Astrocyte (in vitro differentiated cells and primary cell): ENCODE measurements around the gene MED22. TPM values are rescaled to one million over a fixed set of nuclear protein-coding genes. Genes with fewer than 3 reads are reported as not detected.
"Not testable (repeated sequence)": the region's sequence is repeated elsewhere in the genome, so short reads cannot be mapped to it uniquely, and the experiment has no call there.

Source experiments
- DNase-seq: peaks from one replicate; pipeline ENCODE4 v3.0.0-alpha.2; 2010; ENCODE audit warnings: low read depth
- FAIRE-seq: peaks from 2 replicates; lab custom pipeline; 2011; peaks lifted over from hg19 to GRCh38; lab: Jason Lieb, UNC
- H2AFZ ChIP-seq: 2 replicates; pipeline ENCODE4 v1.6.0; 2012; ENCODE audit warnings: low read depth, low read length, inconsistent platforms
- H3K27ac ChIP-seq: 2 replicates; pipeline ENCODE4 v1.5.1; 2011; ENCODE audit warnings: low read depth, low read length, inconsistent platforms
- H3K27me3 ChIP-seq: 2 replicates; pipeline ENCODE4 v1.6.0; 2011; ENCODE audit warnings: low read length, inconsistent platforms; ENCODE audit not compliant: insufficient read depth
- H3K36me3 ChIP-seq: 2 replicates; pipeline ENCODE4 v1.5.1; 2011; ENCODE audit warnings: low read length, inconsistent platforms; ENCODE audit not compliant: insufficient read depth
- H3K4me1 ChIP-seq: 2 replicates; pipeline ENCODE4 v1.5.1; 2011; ENCODE audit warnings: low read length, inconsistent platforms; ENCODE audit not compliant: insufficient read depth
- H3K4me2 ChIP-seq: 2 replicates; pipeline ENCODE4 v1.6.0; 2012; ENCODE audit warnings: low read length, inconsistent platforms
- H3K4me3 ChIP-seq: 2 replicates; pipeline ENCODE4 v1.5.1; 2011; ENCODE audit warnings: low read depth, mild to moderate bottlenecking, low read length, inconsistent platforms; ENCODE audit not compliant: insufficient read depth
- H3K79me2 ChIP-seq: 2 replicates; pipeline ENCODE4 v1.6.0; 2012; ENCODE audit warnings: mild to moderate bottlenecking, low read length, inconsistent platforms; ENCODE audit not compliant: insufficient read depth
- H3K9ac ChIP-seq: 2 replicates; pipeline ENCODE4 v1.6.0; 2012; ENCODE audit warnings: mild to moderate bottlenecking, low read length, inconsistent platforms
- H3K9me3 ChIP-seq: 2 replicates; pipeline ENCODE4 v1.5.1; 2012; ENCODE audit warnings: low read depth, mild to moderate bottlenecking, low read length, inconsistent platforms; ENCODE audit not compliant: insufficient read depth
- H4K20me1 ChIP-seq: 2 replicates; pipeline ENCODE4 v1.6.0; 2012; ENCODE audit warnings: low read length, inconsistent platforms; ENCODE audit not compliant: insufficient read depth
- H3K27ac Mint-ChIP-seq: one replicate; pipeline ENCODE4 v1.8.0; 2021; ENCODE audit warnings: mild to moderate bottlenecking, mixed read lengths; ENCODE audit not compliant: unreplicated experiment
- H3K27me3 Mint-ChIP-seq: one replicate; pipeline ENCODE4 v1.8.0; 2021; ENCODE audit warnings: low read depth, mixed read lengths; ENCODE audit not compliant: unreplicated experiment
- H3K36me3 Mint-ChIP-seq: one replicate; pipeline ENCODE4 v1.8.0; 2021; ENCODE audit warnings: low read depth, mixed read lengths; ENCODE audit not compliant: unreplicated experiment
- H3K4me1 Mint-ChIP-seq: one replicate; pipeline ENCODE4 v1.8.0; 2021; ENCODE audit warnings: low read depth, mixed read lengths; ENCODE audit not compliant: unreplicated experiment
- H3K4me3 Mint-ChIP-seq: one replicate; pipeline ENCODE4 v1.8.0; 2021; ENCODE audit warnings: mild to moderate bottlenecking, moderate library complexity, mixed read lengths; ENCODE audit not compliant: unreplicated experiment
- H3K9me3 Mint-ChIP-seq: one replicate; pipeline ENCODE4 v1.8.0; 2021; ENCODE audit warnings: mild to moderate bottlenecking, mixed read lengths; ENCODE audit not compliant: unreplicated experiment
- EZH2 ChIP-seq: IDR thresholded peaks from 2 replicates; pipeline ENCODE4 v1.6.1; 2012; ENCODE audit warnings: mild to moderate bottlenecking, low read length, inconsistent platforms; ENCODE audit not compliant: insufficient read depth
- total RNA-seq: library from RNA; stranded (reverse); gene quantifications from 2 replicates; pipeline ENCODE4 v1.2.1, GENCODE V29; 2021
- TF ChIP-seq, protein P1 (sequence below): IDR thresholded peaks from 2 replicates; pipeline ENCODE4 v1.5.1; 2011; ENCODE audit warnings: low read depth, mild to moderate bottlenecking, inconsistent platforms, low read length, moderate library complexity; ENCODE audit not compliant: insufficient read depth

MED22 gene
- total RNA-seq, 1 donor from 2014 or later: 28.8 TPM

DNA sequence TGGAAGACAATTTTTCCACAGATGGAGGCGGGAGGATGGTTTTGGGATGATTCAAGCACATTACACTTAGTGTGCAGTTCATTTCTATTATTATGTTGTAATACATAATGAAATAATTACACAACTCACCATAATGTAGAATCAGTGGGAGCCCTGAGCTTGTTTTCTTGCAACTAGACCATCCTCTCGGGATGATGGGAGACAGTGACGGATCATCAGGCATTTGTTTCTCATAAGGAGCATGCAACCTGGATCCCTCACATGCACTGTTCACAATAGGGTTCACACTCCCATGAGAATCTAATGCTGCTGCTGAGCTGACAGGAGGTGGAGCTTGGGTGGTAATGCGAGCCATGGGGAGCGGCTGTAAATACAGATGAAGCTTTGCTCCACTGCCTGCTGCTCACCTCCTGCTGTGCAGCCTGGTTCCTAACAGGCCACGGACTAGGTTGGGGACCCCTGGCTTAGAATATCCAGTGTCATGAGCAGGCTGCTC, 29.8 kb upstream of the MED22 start:
- TF ChIP-seq EZH2: no peak
- TF ChIP-seq, protein P1, sequence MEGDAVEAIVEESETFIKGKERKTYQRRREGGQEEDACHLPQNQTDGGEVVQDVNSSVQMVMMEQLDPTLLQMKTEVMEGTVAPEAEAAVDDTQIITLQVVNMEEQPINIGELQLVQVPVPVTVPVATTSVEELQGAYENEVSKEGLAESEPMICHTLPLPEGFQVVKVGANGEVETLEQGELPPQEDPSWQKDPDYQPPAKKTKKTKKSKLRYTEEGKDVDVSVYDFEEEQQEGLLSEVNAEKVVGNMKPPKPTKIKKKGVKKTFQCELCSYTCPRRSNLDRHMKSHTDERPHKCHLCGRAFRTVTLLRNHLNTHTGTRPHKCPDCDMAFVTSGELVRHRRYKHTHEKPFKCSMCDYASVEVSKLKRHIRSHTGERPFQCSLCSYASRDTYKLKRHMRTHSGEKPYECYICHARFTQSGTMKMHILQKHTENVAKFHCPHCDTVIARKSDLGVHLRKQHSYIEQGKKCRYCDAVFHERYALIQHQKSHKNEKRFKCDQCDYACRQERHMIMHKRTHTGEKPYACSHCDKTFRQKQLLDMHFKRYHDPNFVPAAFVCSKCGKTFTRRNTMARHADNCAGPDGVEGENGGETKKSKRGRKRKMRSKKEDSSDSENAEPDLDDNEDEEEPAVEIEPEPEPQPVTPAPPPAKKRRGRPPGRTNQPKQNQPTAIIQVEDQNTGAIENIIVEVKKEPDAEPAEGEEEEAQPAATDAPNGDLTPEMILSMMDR: no peak
- H3K27ac ChIP-seq: no peak overlapping the region
- Mint-ChIP-seq H3K27ac (no peak overlapping the region), H3K27me3 (no peaks in the 10 kb centered on the region), H3K9me3 (peaks cover 1% of the 10 kb centered on the region), H3K36me3 (peaks cover 1% of the 10 kb centered on the region), H3K4me3 (peak overlapping the region; percentile 76), H3K4me1 (peaks cover 8% of the 10 kb centered on the region)
- DNase-seq (no peak), FAIRE-seq (no peak)
- H2AFZ ChIP-seq: no peak overlapping the region
- peaks cover 26% of the 10 kb centered on the region for H4K20me1 ChIP-seq
- H3K9me3 ChIP-seq: no peaks in the 10 kb centered on the region
- H3K4me2 ChIP-seq: no peak overlapping the region
- peaks cover 31% of the 10 kb centered on the region for H3K79me2 ChIP-seq
- H3K4me1 ChIP-seq: peaks cover 11% of the 10 kb centered on the region
- H3K4me3 ChIP-seq: no peak overlapping the region
- no peaks in the 10 kb centered on the region for H3K27me3 ChIP-seq
- no peak overlapping the region for H3K9ac ChIP-seq
- H3K36me3 ChIP-seq: peaks cover 4% of the 10 kb centered on the region

DNA sequence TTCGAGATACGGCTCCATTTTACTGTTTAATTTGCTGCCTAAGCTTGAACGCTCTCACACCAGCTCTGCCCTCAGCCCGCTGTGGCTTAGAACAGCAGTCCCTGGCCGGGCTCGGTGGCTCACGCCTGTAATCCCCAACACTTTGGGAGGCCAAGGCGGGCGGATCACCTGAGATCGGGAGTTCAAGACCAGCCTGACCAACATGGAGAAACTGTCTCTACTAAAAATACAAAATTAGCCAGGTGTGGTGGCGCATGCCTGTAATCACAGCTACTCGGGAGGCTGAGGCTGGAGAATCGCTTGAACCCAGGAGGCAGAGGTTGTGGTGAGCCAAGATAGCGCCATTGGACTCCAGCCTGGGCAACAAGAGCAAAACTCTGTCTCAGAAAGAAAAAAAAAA, 29.3 kb upstream of the MED22 start:
- not testable (repeated sequence) for H3K27ac Mint-ChIP-seq, H3K36me3 Mint-ChIP-seq, H3K27me3 Mint-ChIP-seq, H3K27ac ChIP-seq, DNase-seq, H3K4me2 ChIP-seq, H2AFZ ChIP-seq, FAIRE-seq, H3K9me3 ChIP-seq, H3K9me3 Mint-ChIP-seq, H3K4me3 ChIP-seq, H3K27me3 ChIP-seq, H3K36me3 ChIP-seq, H3K9ac ChIP-seq
- peaks cover 36% of the 10 kb centered on the region for H3K79me2 ChIP-seq
- peak overlapping the region; percentile 76 for H3K4me3 Mint-ChIP-seq
- peaks cover 16% of the 10 kb centered on the region for H3K4me1 ChIP-seq
- H3K4me1 Mint-ChIP-seq: peaks cover 13% of the 10 kb centered on the region
- peaks cover 31% of the 10 kb centered on the region for H4K20me1 ChIP-seq

DNA sequence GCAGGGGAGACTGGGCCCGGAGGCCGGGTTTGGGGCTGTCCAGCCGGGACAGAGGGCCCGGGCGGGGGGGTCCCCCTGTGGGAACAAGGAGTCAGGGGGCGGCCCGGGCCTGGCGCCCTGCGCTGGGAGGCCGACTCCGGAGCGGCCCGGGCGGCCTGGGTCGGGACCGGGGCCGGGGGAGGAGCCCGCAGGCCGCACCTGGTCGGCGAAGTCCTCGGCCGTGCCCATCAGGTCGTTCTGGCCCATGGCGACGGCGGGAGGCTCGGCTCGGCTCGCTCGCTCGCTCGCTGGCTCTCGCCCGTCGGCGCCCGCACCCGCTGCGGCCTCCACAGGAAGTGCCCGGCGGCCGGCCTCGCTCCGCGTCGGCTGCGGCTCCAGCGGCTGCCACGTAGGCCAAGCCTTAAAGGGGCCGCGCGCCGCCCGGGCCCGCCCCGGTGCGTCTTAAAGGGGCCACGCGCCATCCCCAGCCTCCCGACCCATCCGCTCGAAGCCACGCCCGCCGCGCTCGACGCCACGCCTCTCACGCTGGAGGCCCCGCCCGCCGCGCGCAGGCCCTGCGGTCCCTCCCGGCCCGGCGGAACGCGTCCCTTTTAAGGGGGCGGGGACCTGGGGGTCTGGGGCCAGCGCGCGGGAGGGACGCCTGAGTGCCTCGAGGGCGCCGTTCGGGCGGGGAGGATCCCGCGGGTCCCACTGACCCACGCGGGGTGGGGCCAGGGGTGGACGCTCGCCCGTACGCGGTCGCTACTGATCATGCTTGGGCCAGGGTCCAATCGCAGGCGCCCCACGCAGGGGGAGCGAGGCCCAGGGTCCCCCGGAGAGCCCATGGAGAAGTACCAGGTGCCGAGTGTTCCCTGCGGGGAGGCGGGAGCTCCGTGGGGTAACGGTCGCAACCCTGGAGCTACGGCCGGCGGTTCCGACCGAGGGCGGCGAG, 28.1 kb upstream of the MED22 start, which contains the start of the genes STKLD1 and SURF4:
Gene STKLD1, plus strand, starts transcription at position 643 of the 931 bp plus-strand sequence. Its CDS starts 108 bp downstream, at position 751.
Gene SURF4, minus strand, starts transcription at position 337 of the 931 bp plus-strand sequence. Its CDS starts 91 bp downstream, at position 246.
- H3K79me2 ChIP-seq: peaks cover 49% of the 10 kb centered on the region
- DNase-seq: peak; percentile 90
- H3K36me3 Mint-ChIP-seq: peaks cover 3% of the 10 kb centered on the region

More for the DNA sequence above, 28.1 kb upstream of the MED22 start, which contains the start of the genes STKLD1 and SURF4:
- Mint-ChIP-seq H3K27ac (peak within 1 kb of the TSS; percentile 99), H3K9me3 (no peaks in the 10 kb centered on the region), H3K4me1 (peaks cover 25% of the 10 kb centered on the region), H3K27me3 (no peaks in the 10 kb centered on the region), H3K4me3 (peak within 1 kb of the TSS; percentile 99)
- peak within 1 kb of the TSS; percentile 91 for H3K4me2 ChIP-seq
- H3K4me1 ChIP-seq: peaks cover 29% of the 10 kb centered on the region
- peak within 1 kb of the TSS; percentile 83 for H3K4me3 ChIP-seq
- no peaks in the 10 kb centered on the region for H3K27me3 ChIP-seq
- no peak for FAIRE-seq
- no peaks in the 10 kb centered on the region for H3K9me3 ChIP-seq
- H3K9ac ChIP-seq: peak within 1 kb of the TSS; percentile 99
- H2AFZ ChIP-seq: peak within 1 kb of the TSS; percentile 91
- H3K36me3 ChIP-seq: peaks cover 15% of the 10 kb centered on the region
- peaks cover 44% of the 10 kb centered on the region for H4K20me1 ChIP-seq
- TF ChIP-seq, protein P1: no peak
- TF ChIP-seq EZH2: no peak
- peak within 1 kb of the TSS; percentile 92 for H3K27ac ChIP-seq
